Stimulated activated CD4-positive, alpha-beta T cell treated with anti-CD3 and anti-CD28 coated beads, TNF-alpha, amount 100 ng/mL, for 24 hours (primary cell): ENCODE measurements around the gene ZFYVE16.
"Not testable (repeated sequence)": the region's sequence is repeated elsewhere in the genome, so short reads cannot be mapped to it uniquely, and the experiment has no call there.

ENCODE experiments used
- DNase-seq, 3 experiments: peaks; one replicate each; pipeline ENCODE4 v3.0.0-alpha.2; 2020; ENCODE audit warnings: low read depth in 3 of 3

Gene ZFYVE16

DNA sequence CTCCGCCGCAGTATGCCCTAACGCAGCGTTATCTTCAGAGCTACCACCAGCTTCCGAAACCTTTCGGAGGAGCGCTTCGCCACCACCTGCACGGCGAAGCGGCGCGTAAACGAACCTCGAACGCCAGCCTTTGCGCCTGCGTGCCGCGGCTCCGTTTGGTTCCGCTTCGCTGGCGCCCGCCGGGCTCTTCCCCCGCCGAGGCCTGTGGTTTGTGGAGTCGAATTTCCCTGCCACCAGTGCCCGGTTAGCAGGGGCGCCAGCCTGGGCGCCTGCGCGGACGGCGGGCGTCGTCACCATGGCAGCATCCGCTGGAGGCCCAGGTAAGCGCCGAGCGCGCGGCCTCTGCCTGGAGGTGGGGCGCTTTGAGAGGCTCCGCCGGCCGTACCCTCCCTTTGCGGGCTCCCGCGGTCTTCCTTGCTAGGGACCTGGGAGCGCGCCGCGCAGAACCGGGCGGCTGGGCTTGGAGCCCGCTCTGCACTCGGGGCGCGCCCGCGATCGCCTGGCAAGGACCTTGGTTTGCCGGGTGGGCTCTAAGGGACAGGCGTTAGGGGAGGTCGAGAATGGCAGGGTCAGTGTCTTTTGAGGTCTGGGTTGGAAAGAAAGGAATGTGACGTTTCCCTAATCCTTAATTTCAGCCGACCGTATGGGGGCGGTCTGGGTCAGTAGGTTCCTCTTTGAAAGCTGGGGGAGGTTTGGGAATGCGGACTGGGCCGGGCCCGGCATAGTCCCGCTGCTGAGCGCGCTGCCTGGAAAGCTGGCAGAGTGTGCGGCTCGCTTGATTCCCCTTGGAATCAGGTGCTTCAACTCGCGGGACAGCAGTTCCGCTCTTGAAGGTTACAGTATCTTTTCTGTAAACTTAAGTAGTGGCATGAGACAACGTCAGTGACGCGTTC is 80.2 kb downstream of the ZFYVE16 start, which contains the start of gene FAM151B:
Gene FAM151B, plus strand, starts transcription at position 272 of the 893 bp plus-strand sequence. Its CDS starts 24 bp downstream, at position 296.
- peak; percentile 49 to 83 (median 62) for DNase-seq

DNA sequence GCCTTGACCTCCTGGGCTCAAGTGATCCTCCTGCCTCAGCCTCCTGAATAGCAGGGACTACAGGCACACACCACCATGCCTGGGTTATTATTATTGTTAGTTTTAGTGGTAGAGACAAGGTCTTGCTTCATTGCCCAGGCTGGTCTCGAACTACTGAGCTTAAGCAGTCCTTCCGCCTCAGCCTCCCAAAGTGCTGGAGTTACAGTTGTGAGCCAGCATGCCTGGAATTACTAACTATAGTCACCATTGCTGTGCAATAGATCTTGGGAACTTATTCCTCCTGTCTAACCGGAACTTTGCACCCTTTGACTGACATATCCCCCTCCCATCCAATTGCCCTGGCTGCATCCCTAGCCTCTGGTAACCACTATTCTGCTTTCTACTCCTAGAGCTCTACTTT is 83.4 kb downstream of the ZFYVE16 start:
- no peak for DNase-seq

DNA sequence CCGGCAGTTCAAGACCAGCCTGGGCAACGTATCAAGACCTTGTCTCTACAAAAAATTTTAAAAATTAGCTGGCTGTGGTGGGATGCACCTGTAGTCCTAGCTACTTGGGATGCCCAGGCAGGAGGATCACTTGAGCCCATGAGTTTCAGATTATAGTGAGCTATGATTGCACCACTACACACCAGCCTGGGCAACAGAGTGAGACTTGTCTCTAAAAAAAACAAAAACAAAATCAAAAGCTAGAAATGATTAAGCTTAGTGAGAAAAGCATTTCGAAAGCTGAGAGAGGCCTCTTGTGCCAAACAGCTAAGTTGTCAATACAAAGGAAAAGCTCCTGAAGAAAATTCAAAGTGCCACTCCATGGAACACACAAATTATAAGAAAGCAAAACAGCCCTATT is 84.9 kb downstream of the ZFYVE16 start:
- no peak for DNase-seq

DNA sequence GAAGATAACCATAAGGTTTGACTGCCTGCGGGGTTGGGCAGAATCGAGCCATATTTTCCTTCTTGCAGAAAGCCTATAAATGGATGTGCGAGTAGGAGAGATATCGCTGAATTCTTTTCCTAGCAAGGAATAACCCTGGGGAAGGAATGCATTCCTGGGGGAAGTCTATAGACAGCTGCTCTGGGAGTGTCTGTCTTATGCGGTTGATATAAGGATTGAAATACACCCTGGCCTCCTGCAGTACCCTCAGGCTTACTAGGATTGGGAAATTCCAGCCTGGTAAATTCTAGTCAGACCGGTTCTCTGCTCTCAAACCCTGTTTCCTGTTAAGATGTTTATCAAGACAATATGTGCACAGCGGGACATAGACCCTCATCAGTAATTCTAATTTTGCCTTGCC is 85.6 kb downstream of the ZFYVE16 start:
- DNase-seq = not testable (repeated sequence)

DNA sequence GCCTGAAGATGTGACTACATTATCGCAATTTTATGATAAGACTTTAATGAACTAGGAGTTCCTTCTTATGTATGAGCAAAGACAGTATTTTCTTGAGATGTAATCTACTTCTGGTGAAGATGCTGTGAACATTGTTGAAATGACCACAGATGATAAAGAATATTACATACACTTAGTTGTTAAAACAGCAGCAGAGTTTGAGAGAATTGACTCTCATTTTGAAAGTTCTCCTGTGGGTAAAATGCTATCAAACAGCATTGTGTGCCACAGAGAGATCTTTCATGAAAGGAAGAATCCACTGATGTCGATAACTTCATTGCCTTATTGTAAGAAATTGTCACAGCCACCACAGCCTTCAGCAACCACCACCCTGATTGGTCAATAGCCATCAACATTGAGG is 88.0 kb downstream of the ZFYVE16 start:
- DNase-seq = no peak

DNA sequence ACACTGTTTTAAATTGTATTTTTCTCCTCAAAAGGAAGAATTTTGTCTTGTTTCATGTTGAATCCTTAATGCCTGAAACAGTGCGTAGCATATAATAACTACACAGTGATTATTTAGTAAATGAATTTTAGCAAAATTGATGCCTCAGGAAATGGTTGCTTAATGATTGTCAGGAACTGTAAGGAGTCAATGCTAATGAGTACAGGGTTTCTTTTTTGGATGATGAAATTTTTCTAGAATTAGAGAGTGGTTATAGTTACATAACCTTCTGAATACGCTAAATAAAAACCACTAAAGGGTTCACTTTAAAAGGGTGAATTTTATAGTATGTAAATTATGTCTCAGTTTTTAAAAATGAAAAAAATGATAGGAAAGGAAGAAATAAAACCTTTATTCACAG is 94.9 kb downstream of the ZFYVE16 start:
- no peak for DNase-seq

DNA sequence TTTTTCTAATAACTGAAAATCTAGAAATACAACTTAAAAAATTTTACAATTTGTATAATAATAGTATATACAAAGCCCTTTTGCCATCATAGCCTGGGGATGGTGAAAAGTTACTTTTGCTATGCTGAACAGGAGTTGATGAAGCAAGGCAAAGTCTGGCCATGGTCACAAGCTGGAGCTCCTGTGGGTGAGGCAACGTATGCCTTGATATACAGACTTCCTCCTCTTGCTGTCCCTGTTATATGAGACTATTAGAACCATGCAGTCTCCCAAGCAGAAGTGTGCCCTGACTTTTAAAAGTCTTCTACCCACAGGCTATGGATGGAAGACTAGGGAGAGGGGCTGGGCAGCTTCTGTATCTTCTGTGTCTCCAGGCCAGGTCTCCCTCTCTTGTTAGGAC is 95.8 kb downstream of the ZFYVE16 start:
- DNase-seq = no peak

DNA sequence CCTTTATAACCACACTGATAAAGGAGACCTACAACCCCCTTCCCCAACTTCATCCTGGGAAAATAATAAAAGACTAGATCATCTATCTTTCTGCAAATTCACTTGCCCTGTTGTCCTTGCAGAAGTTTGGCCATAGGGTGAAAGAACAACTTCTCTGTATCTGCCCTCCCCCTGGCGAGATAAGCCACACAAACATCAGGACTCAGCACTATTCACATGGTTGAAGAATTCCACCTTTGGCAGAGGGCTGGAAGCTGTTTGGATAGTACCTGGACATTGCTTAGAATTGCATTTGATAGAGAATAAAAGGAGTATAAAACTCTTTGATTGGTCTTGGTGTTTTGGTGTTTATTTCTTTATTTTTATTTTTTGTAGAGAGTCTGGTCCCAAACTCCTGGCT is 97.0 kb downstream of the ZFYVE16 start:
- no peak for DNase-seq

DNA sequence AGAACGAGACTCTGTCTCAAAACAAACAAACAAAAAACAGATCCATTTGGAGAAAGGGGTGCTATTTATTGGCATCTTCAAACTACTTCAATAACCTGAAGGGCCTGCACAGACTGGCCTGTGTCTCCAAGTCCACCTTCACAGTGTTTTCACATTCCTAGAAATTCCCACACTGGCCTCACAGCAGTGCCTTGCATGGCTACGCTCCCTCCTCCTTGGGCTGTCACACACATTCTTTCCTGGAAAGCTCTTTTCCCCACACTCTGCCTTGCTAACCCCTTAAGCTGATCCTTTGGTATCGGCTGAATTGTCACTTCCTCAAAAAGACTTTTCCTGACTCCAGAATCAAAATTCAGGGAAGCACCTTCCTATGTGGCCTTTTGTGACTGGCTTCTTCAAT is 99.8 kb downstream of the ZFYVE16 start:
- DNase-seq = no peak

DNA sequence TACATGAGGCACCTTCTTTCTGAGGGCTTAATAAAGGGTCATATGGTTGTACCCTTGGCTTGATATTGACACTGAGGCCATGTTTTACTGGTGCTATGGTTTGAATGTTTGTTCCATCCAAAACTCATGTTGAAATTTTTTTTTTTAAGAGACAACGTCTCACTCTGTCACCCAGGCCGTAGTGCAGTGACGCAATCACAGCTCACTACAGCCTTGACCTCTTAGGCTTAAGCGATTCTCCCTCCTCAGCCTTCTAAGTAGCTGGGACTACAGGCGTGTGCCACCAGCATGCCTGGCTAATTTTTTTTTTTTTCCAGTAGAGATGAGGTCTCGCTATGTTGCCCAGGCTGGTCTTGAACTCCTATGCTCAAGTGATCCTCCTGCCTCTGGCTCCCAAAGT is 101.0 kb downstream of the ZFYVE16 start:
- DNase-seq = no peak

DNA sequence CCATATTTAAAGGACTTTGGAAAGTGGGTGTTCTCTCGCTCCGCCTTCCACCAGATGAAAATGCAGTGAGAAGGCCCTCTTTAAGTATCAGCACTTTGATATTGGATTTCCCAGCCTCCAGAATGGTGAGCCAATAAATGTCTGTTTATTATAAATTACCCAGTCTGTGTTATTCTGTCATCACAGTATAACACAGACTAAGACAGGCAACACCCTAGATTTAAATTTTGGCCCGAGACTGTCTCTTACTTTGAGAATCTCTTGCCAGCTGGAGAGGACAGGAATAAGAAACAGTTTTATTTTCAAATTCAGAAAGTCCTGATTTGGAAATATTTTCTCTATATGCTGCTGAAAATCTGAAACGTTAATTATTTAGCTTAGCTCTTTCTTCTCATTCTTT is 101.5 kb downstream of the ZFYVE16 start:
- DNase-seq = no peak

DNA sequence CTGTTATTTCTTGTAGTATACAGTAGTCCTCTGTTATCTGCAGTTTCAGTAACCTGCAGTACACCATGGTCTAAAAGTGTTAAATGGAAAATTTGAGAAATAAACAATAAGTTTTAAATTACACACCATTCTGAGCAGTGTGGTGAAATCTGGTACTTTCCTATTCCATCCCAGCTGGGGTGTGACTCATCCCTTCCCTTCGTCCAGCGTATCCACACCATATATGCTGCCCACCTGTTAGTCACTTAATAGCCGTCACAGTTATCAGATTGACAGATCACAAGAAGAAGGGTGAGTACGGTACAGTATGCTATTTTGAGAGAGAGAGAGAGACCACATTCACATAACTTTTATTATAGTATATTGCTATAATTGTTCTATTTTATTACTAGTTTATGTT is 109.0 kb downstream of the ZFYVE16 start:
- DNase-seq = peak in 1 of 3 experiments; percentile 17
